Measurements from ENCODE around the gene UBC. TPM values are rescaled to one million over a fixed set of nuclear protein-coding genes. Genes with fewer than 3 reads are reported as not detected.

UBC gene
- total and polyA plus RNA-seq, 9 of the 15 experiments (the other 6 are each of a cell fraction or from before 2014, with no cell fraction given), result 533 to 1,153 (median 813) TPM

GRCh38 chr12:124863416-124864325, 50.8 kb downstream of the UBC start, which contains the start of gene SCARB1 (continued):
- TF ChIP-seq AFF4 (CRISPR knock-in tag; IDR thresholded peaks at IDR 0.05) (no peak), HDAC6 (IDR thresholded peaks at IDR 0.05; ENCODE audit: low read depth, low read length) (no peak), SLC30A9 (CRISPR knock-in tag; IDR thresholded peaks at IDR 0.05) (no peak), ZNF217 (CRISPR knock-in tag; IDR thresholded peaks at IDR 0.05) (no peak), POLR3A (IDR thresholded peaks at IDR 0.05; ENCODE audit: borderline replicate concordance, extremely low read depth, insufficient read depth, insufficient read length) (no peak), E2F4 (CRISPR knock-in tag; IDR thresholded peaks at IDR 0.05; ENCODE audit: low read depth) (no peak), ZHX1 (conservative IDR thresholded peaks at IDR 0.05; ENCODE audit: low read length) (0 out of 2 replicates have a peak, but pooled peaks have one; percentile 28), MTF1 (CRISPR knock-in tag; IDR thresholded peaks at IDR 0.05; ENCODE audit: borderline replicate concordance) (no peak), CCNT2 (IDR thresholded peaks at IDR 0.05; ENCODE audit: borderline replicate concordance, extremely low read depth, insufficient read length, low read depth, low read length) (peak; percentile 62), RFX1 (IDR thresholded peaks at IDR 0.05) (no peak), NFXL1 (CRISPR knock-in tag; IDR thresholded peaks at IDR 0.05) (no peak), CC2D1A (IDR thresholded peaks at IDR 0.05) (no peak), CEBPZ (IDR thresholded peaks at IDR 0.05; ENCODE audit: borderline replicate concordance, low read depth, low read length) (no peak)

Data from K562 (cell line).